Measurements from ENCODE around the gene ZSCAN16. TPM values are rescaled to one million over a fixed set of nuclear protein-coding genes. Genes with fewer than 3 reads are reported as not detected.

ZSCAN16 gene
- total and polyA plus RNA-seq, 2 of the 13 experiments (the other 11 are each of a cell fraction or from before 2014, with no cell fraction given) = 5.7 to 12.7 TPM

- no peak for TF ChIP-seq ZNF691 (CRISPR knock-in tag; IDR thresholded peaks at IDR 0.05; ENCODE audit: borderline replicate concordance, low read depth)
- TF ChIP-seq IKZF4 (CRISPR knock-in tag; IDR thresholded peaks at IDR 0.05; ENCODE audit: borderline replicate concordance, low read depth, not compliant biosample characterization) = no peak
- TF ChIP-seq ZBTB49 (CRISPR knock-in tag; IDR thresholded peaks at IDR 0.05; ENCODE audit: borderline replicate concordance) = no peak
- no peak for TF ChIP-seq ZNF331 (CRISPR knock-in tag; IDR thresholded peaks at IDR 0.05)
- TF ChIP-seq BCL6 (CRISPR knock-in tag; IDR thresholded peaks at IDR 0.05) = no peak
- TF ChIP-seq SNAPC5 (CRISPR knock-in tag; IDR thresholded peaks at IDR 0.05; ENCODE audit: borderline replicate concordance) = no peak
- no peak for TF ChIP-seq HMG20B (CRISPR knock-in tag; conservative IDR thresholded peaks at IDR 0.05)
- TF ChIP-seq SNAPC2 (CRISPR knock-in tag; IDR thresholded peaks at IDR 0.05) = no peak
- TF ChIP-seq ZNF644 (CRISPR knock-in tag; IDR thresholded peaks at IDR 0.05; ENCODE audit: low read depth) = no peak
- H3K27ac ChIP-seq (ENCODE audit: extremely low read length, insufficient read depth, low read length) = no peak overlapping the region
- no peak overlapping the region for H2AFZ ChIP-seq (ENCODE audit: low read length)
- H3K4me1 ChIP-seq (ENCODE audit: insufficient read depth, low read length) = 0 out of 2 replicates have a peak, but pooled peaks cover 2% of the 10 kb centered on the region
- BruUV-seq (replicated peaks) = no TSS peak
- FAIRE-seq (no peak), ATAC-seq (no peak), DNase-seq (ENCODE audit: low spot score) (no peak)
- in situ Hi-C loops (cut with HindIII; ENCODE audit: extremely low pct_ligation_motif_present, low pct_unique_long_range_greater_than_20kb) = no loop called here
- 42% methylated on average over 1 of the region's 1 CpG for WGBS (ENCODE audit: low lambda C conversion rate)
- H3K4me2 ChIP-seq (ENCODE audit: low read depth, low read length) = no peak overlapping the region
- POLR2A ChIA-PET = no interaction called here
- 0 out of 5 replicates have a peak, but pooled peaks cover 0 to 1% of the 10 kb centered on the region in 2 experiments for H3K36me3 ChIP-seq (replicated peaks in 1 of 2; ENCODE audit: control insufficient read depth in 1 of 2, insufficient read depth in 2 of 2, low read length in 2 of 2)
- no peak overlapping the region for H3K9ac ChIP-seq (ENCODE audit: insufficient read depth, low read depth, low read length)
- no peak overlapping the region for H3K4me3 ChIP-seq (replicated peaks in 1 of 3; ENCODE audit: insufficient read depth in 1 of 3, low read depth in 2 of 3, low read length in 3 of 3)
- H3K9me3 ChIP-seq (ENCODE audit: low read length) = no peaks in the 10 kb centered on the region
- no peaks in the 10 kb centered on the region for H3K27me3 ChIP-seq (ENCODE audit: control insufficient read depth in 1 of 2, insufficient read depth in 2 of 2, low read length in 2 of 2)
- CTCF ChIA-PET (ENCODE audit: low intra/inter-chr PET ratio, low total read pairs) = no interaction called here
- no peaks in the 10 kb centered on the region for H4K20me1 ChIP-seq (ENCODE audit: insufficient read depth, low read length)
- intact Hi-C loops (cut with micrococcal nuclease; ENCODE audit: unreplicated experiment) = no loop called here
- H3K79me2 ChIP-seq (ENCODE audit: insufficient read depth, low read length) = no peaks in the 10 kb centered on the region
These were observed 43.5 kb downstream of the ZSCAN16 start for GRCh38 chr6:28167926-28168325.
